MM.1S (cell line): Measurements from ENCODE around the gene HSBP1L1.

Experiments
- CTCF ChIP-seq: fragments of 300-600 bp; sonication (generic); IDR thresholded peaks from 2 replicates; pipeline ENCODE4 v1.5.1; 2016; ENCODE audit warnings: antibody characterized with exemption, low read length, mixed read lengths
- EZH2 ChIP-seq: fragments of 300-600 bp; sonication (generic); optimal IDR thresholded peaks from 2 replicates; pipeline ENCODE3; 2017; ENCODE audit warnings: low read depth, mild to moderate bottlenecking, antibody characterized with exemption, low read length, mixed read lengths
- EZH2phosphoT487 ChIP-seq: fragments of 300-600 bp; sonication (generic); IDR thresholded peaks from 2 replicates; pipeline ENCODE4 v1.6.1; 2018; ENCODE audit warnings: antibody characterized with exemption, low read length

- TF ChIP-seq CTCF (no peak), EZH2 (no peak), EZH2phosphoT487 (no peak)
Measured at GRCh38 chr18:79975985-79976680, 11.7 kb downstream of the HSBP1L1 start.
